HEK293 (cell line): ENCODE results near the gene TMEM141.

ENCODE experiments used
- CTCF ChIA-PET: fragments of 350-600 bp; formaldehyde crosslinking; extraction: SDS; loops from one replicate; lab custom pipeline; 2021; ENCODE audit warnings: antibody characterized with exemption; lab: Yijun Ruan, JAX
- POLR2A ChIA-PET: fragments of 300-600 bp; formaldehyde crosslinking; extraction: SDS; loops from one replicate; lab custom pipeline; 2020; ENCODE audit warnings: antibody characterized with exemption, inconsistent platforms; lab: Yijun Ruan, JAX
- H3K27ac ChIP-seq: fragments of 200-500 bp; sonication (Bioruptor generic); 2 replicates; pipeline ENCODE4 v1.5.1; 2014; ENCODE audit warnings: low read depth, low read length, control low read depth, inconsistent platforms; ENCODE audit errors: extremely low read depth
- H3K36me3 ChIP-seq, 2 experiments: fragments of 200-500 bp in 1 of 2; sonication (Bioruptor generic) in 1 of 2; 1 replicate in 1 of 2; 2 replicates in 1 of 2; pipeline ENCODE4 v1.5.1; 2014 to 2017; ENCODE audit warnings: inconsistent platforms in 2 of 2, low read length in 2 of 2; ENCODE audit not compliant: control insufficient read depth in 2 of 2, insufficient read depth in 1 of 2
- H3K4me1 ChIP-seq: fragments of 200-500 bp; sonication (Bioruptor generic); 2 replicates; pipeline ENCODE4 v1.5.1; 2014; ENCODE audit warnings: mild to moderate bottlenecking, low read length, inconsistent platforms; ENCODE audit not compliant: control insufficient read depth, insufficient read depth
- H3K4me3 ChIP-seq: 2 replicates; pipeline ENCODE4 v1.5.1; 2011; ENCODE audit warnings: low read depth, mild to moderate bottlenecking, control low read depth, low read length, moderate library complexity
- H3K9me3 ChIP-seq: fragments of 200-500 bp; sonication (Bioruptor generic); 2 replicates; pipeline ENCODE4 v1.5.1; 2014; ENCODE audit warnings: low read depth, low read length, inconsistent platforms; ENCODE audit not compliant: control insufficient read depth, insufficient read depth
- KLF1 ChIP-seq: fragments of 450-650 bp; formaldehyde crosslinking; IDR thresholded peaks from 2 replicates; pipeline ENCODE4 v1.5.1; 2016; ENCODE audit warnings: missing biosample characterization, missing genetic modification characterization
- KLF17 ChIP-seq: fragments of 450-650 bp; formaldehyde crosslinking; IDR thresholded peaks from 2 replicates; pipeline ENCODE4 v1.5.1; 2016; ENCODE audit warnings: missing biosample characterization, missing genetic modification characterization
- KLF8 ChIP-seq: fragments of 450-650 bp; formaldehyde crosslinking; IDR thresholded peaks from 2 replicates; pipeline ENCODE4 v1.5.1; 2016; ENCODE audit warnings: missing biosample characterization, missing genetic modification characterization
- MEIS1 ChIP-seq: sonication (generic); formaldehyde crosslinking; IDR thresholded peaks from 2 replicates; pipeline ENCODE4 v1.8.1; 2022; ENCODE audit warnings: missing genetic modification reagents, mild to moderate bottlenecking, borderline replicate concordance
- SALL2 ChIP-seq: fragments of 450-650 bp; formaldehyde crosslinking; IDR thresholded peaks from 2 replicates; pipeline ENCODE4 v1.5.0; 2017; ENCODE audit warnings: missing biosample characterization, mild to moderate bottlenecking, missing genetic modification characterization, borderline replicate concordance
- YY2 ChIP-seq: fragments of 450-650 bp; formaldehyde crosslinking; IDR thresholded peaks from 2 replicates; pipeline ENCODE4 v1.5.1; 2016; ENCODE audit warnings: missing biosample characterization, missing genetic modification characterization
- ZBTB48 ChIP-seq: fragments of 450-650 bp; formaldehyde crosslinking; IDR thresholded peaks from 2 replicates; pipeline ENCODE4 v1.5.1; 2016; ENCODE audit warnings: missing biosample characterization, missing genetic modification characterization
- ZEB2 ChIP-seq: fragments of 450-650 bp; formaldehyde crosslinking; IDR thresholded peaks from 2 replicates; pipeline ENCODE4 v1.5.1; 2016; ENCODE audit warnings: missing biosample characterization, missing genetic modification characterization
- ZFHX2 ChIP-seq: fragments of 450-650 bp; formaldehyde crosslinking; conservative IDR thresholded peaks from 2 replicates; pipeline ENCODE4 v1.5.1; 2016; ENCODE audit warnings: missing biosample characterization, missing genetic modification characterization
- ZNF121 ChIP-seq: fragments of 450-650 bp; formaldehyde crosslinking; IDR thresholded peaks from 2 replicates; pipeline ENCODE4 v1.5.1; 2016; ENCODE audit warnings: missing biosample characterization, missing genetic modification characterization
- ZNF132 ChIP-seq: fragments of 450-650 bp; formaldehyde crosslinking; IDR thresholded peaks from 2 replicates; pipeline ENCODE4 v1.5.1; 2017; ENCODE audit warnings: missing biosample characterization, missing genetic modification characterization, borderline replicate concordance
- ZNF146 ChIP-seq: fragments of 450-650 bp; formaldehyde crosslinking; IDR thresholded peaks from 2 replicates; pipeline ENCODE4 v1.5.1; 2016; ENCODE audit warnings: missing biosample characterization, missing genetic modification characterization
- ZNF175 ChIP-seq: fragments of 450-650 bp; formaldehyde crosslinking; IDR thresholded peaks from 2 replicates; pipeline ENCODE4 v1.5.1; 2016; ENCODE audit warnings: missing biosample characterization, missing genetic modification characterization
- ZNF2 ChIP-seq: fragments of 450-650 bp; formaldehyde crosslinking; IDR thresholded peaks from 2 replicates; pipeline ENCODE4 v1.5.1; 2016; ENCODE audit warnings: missing biosample characterization, missing genetic modification characterization
- ZNF223 ChIP-seq: fragments of 450-650 bp; formaldehyde crosslinking; IDR thresholded peaks from 2 replicates; pipeline ENCODE4 v1.5.1; 2016; ENCODE audit warnings: missing biosample characterization, missing genetic modification characterization
- ZNF239 ChIP-seq: fragments of 450-650 bp; formaldehyde crosslinking; IDR thresholded peaks from 2 replicates; pipeline ENCODE4 v1.5.1; 2016; ENCODE audit warnings: missing biosample characterization, missing genetic modification characterization
- ZNF341 ChIP-seq: fragments of 450-650 bp; formaldehyde crosslinking; IDR thresholded peaks from 2 replicates; pipeline ENCODE4; 2016; ENCODE audit warnings: low read depth, missing biosample characterization, missing genetic modification characterization
- ZNF423 ChIP-seq: fragments of 450-650 bp; formaldehyde crosslinking; IDR thresholded peaks from 2 replicates; pipeline ENCODE4 v1.5.1; 2016; ENCODE audit warnings: missing biosample characterization, missing genetic modification characterization
- ZNF48 ChIP-seq: fragments of 450-650 bp; formaldehyde crosslinking; IDR thresholded peaks from 2 replicates; pipeline ENCODE4 v1.5.1; 2016; ENCODE audit warnings: missing biosample characterization, missing genetic modification characterization
- ZNF548 ChIP-seq: fragments of 450-650 bp; formaldehyde crosslinking; IDR thresholded peaks from 2 replicates; pipeline ENCODE4 v1.5.1; 2016; ENCODE audit warnings: missing biosample characterization, missing genetic modification characterization
- ZNF549 ChIP-seq: fragments of 450-650 bp; IDR thresholded peaks from 2 replicates; pipeline ENCODE4 v1.5.1; 2018; ENCODE audit warnings: missing biosample characterization, missing genetic modification characterization, mild to moderate bottlenecking, inconsistent platforms, moderate library complexity
- ZNF561 ChIP-seq: fragments of 450-650 bp; IDR thresholded peaks from 2 replicates; pipeline ENCODE4 v1.5.1; 2018; ENCODE audit warnings: missing biosample characterization, missing genetic modification characterization, borderline replicate concordance
- ZNF596 ChIP-seq: fragments of 450-650 bp; IDR thresholded peaks from 2 replicates; pipeline ENCODE4 v1.5.0; 2018; ENCODE audit warnings: missing biosample characterization, mild to moderate bottlenecking, missing genetic modification characterization, moderate library complexity
- ZNF623 ChIP-seq: fragments of 450-650 bp; formaldehyde crosslinking; IDR thresholded peaks from 2 replicates; pipeline ENCODE4 v1.5.1; 2016; ENCODE audit warnings: missing biosample characterization, missing genetic modification characterization
- ZNF624 ChIP-seq: fragments of 450-650 bp; formaldehyde crosslinking; IDR thresholded peaks from 2 replicates; pipeline ENCODE4 v1.5.1; 2017; ENCODE audit warnings: missing biosample characterization, missing genetic modification characterization
- ZNF654 ChIP-seq: fragments of 450-650 bp; formaldehyde crosslinking; IDR thresholded peaks from 2 replicates; pipeline ENCODE4 v1.5.1; 2016; ENCODE audit warnings: low read depth, missing biosample characterization, missing genetic modification characterization
- ZNF670 ChIP-seq: fragments of 450-650 bp; formaldehyde crosslinking; IDR thresholded peaks from 2 replicates; pipeline ENCODE4 v1.5.1; 2016; ENCODE audit warnings: missing biosample characterization, missing genetic modification characterization, low read depth
- ZNF768 ChIP-seq: fragments of 450-650 bp; formaldehyde crosslinking; IDR thresholded peaks from 2 replicates; pipeline ENCODE4 v1.5.1; 2018; ENCODE audit warnings: missing biosample characterization, mild to moderate bottlenecking, missing genetic modification characterization
- ZNF777 ChIP-seq: fragments of 450-650 bp; formaldehyde crosslinking; IDR thresholded peaks from 2 replicates; pipeline ENCODE4 v1.5.1; 2017; ENCODE audit warnings: missing biosample characterization, missing genetic modification characterization, borderline replicate concordance
- ZNF785 ChIP-seq: fragments of 450-650 bp; formaldehyde crosslinking; IDR thresholded peaks from 2 replicates; pipeline ENCODE4 v1.5.1; 2016; ENCODE audit warnings: missing biosample characterization, missing genetic modification characterization
- TF ChIP-seq, protein P1 (sequence below): fragments of 450-650 bp; formaldehyde crosslinking; IDR thresholded peaks from 2 replicates; pipeline ENCODE4 v1.5.1; 2016; ENCODE audit warnings: missing biosample characterization, missing genetic modification characterization, low read depth

The TMEM141 gene

GRCh38 chr9:136806631-136807201, 15.6 kb downstream of the TMEM141 start:
- H3K9me3 ChIP-seq = no peaks in the 10 kb centered on the region
- TF ChIP-seq ZNF654 (tag by site-specific recombination) = no peak
- TF ChIP-seq ZNF121 (tag by site-specific recombination) = no peak
- no peak for TF ChIP-seq ZNF48 (tag by site-specific recombination)
- TF ChIP-seq ZNF132 (tag by site-specific recombination) = no peak
- TF ChIP-seq ZNF624 (tag by site-specific recombination) = no peak
- no peak for TF ChIP-seq ZNF777 (tag by site-specific recombination)
- no peak for TF ChIP-seq SALL2 (tag by site-specific recombination)
- TF ChIP-seq ZNF146 (tag by site-specific recombination) = no peak
- no peak for TF ChIP-seq ZNF670
- TF ChIP-seq ZNF423 = no peak
- no peak for TF ChIP-seq ZNF785 (tag by site-specific recombination)
- TF ChIP-seq ZNF596 = no peak
- TF ChIP-seq YY2 (tag by site-specific recombination) = no peak
- TF ChIP-seq ZNF175 (tag by site-specific recombination) = no peak
- no peak overlapping the region; the same call in 1 of the 2 replicates for H3K27ac ChIP-seq
- CTCF ChIA-PET = interaction anchor here (1.2 to 2.6 kb wide), 3 partner anchors 14 to 48 kb away, joined by 4 to 18 read pairs (median 10); partner anchors contain the start of gene AJM1
- peak overlapping the region; percentile 84; the same call in 1 of the 2 replicates for H3K4me3 ChIP-seq
- peaks cover 7% of the 10 kb centered on the region; the same call in 1 of the 2 replicates for H3K4me1 ChIP-seq
- peaks cover 7 to 26% of the 10 kb centered on the region in 2 experiments for H3K36me3 ChIP-seq
- POLR2A ChIA-PET = interaction anchor here (0.7 to 3.3 kb wide), 11 partner anchors 9 to 264 kb away, joined by 3 to 15 read pairs (median 4); partner anchors contain the start of genes AJM1, SAPCD2 and TRAF2

GRCh38 chr9:136807281-136808074, 16.3 kb downstream of the TMEM141 start, which contains the start of gene RABL6:
Gene RABL6, plus strand, starts transcription at chr9:136807948. Its CDS starts 249 bp downstream, at chr9:136808197.
- POLR2A ChIA-PET = interaction anchor here (0.6 to 3.3 kb wide), 9 partner anchors 10 to 79 kb away, joined by 3 to 15 read pairs (median 6); partner anchors contain the start of genes AJM1 and TRAF2
- Histone ChIP-seq H3K36me3 (peaks cover 11 to 31% of the 10 kb centered on the region in 2 experiments), H3K9me3 (no peaks in the 10 kb centered on the region), H3K27ac (peak within 1 kb of the TSS; percentile 96), H3K4me1 (peaks cover 7% of the 10 kb centered on the region; the same call in 1 of the 2 replicates), H3K4me3 (peak within 1 kb of the TSS; percentile 84)
- CTCF ChIA-PET = interaction anchor here (0.5 to 2.6 kb wide), 5 partner anchors 15 to 465 kb away, joined by 3 to 18 read pairs (median 4); partner anchors contain the start of gene AJM1
- TF ChIP-seq ZNF223 (tag by site-specific recombination) (0 out of 2 replicates have a peak, but pooled peaks have one; percentile 29), ZNF623 (tag by site-specific recombination) (0 out of 2 replicates have a peak, but pooled peaks have one; percentile 8), ZNF423 (no peak), KLF1 (peak; percentile 90), ZNF548 (tag by site-specific recombination) (no peak), ZEB2 (tag by site-specific recombination) (peak; percentile 72; the same call in 1 of the 2 replicates), ZFHX2 (peak; percentile 68), ZNF549 (tag by site-specific recombination) (no peak), ZNF239 (tag by site-specific recombination) (no peak), ZBTB48 (tag by site-specific recombination) (peak; percentile 42; the same call in 1 of the 2 replicates), ZNF341 (tag by site-specific recombination) (peak; percentile 68), ZNF2 (tag by site-specific recombination) (peak; percentile 73), KLF8 (tag by site-specific recombination) (peak; percentile 54), ZNF596 (no peak), ZNF768 (tag by site-specific recombination) (no peak), MEIS1 (no peak), KLF17 (tag by site-specific recombination) (peak; percentile 71; the same call in 1 of the 2 replicates), ZNF561 (tag by site-specific recombination) (peak; percentile 58; the same call in 1 of the 2 replicates)
- TF ChIP-seq, protein P1, sequence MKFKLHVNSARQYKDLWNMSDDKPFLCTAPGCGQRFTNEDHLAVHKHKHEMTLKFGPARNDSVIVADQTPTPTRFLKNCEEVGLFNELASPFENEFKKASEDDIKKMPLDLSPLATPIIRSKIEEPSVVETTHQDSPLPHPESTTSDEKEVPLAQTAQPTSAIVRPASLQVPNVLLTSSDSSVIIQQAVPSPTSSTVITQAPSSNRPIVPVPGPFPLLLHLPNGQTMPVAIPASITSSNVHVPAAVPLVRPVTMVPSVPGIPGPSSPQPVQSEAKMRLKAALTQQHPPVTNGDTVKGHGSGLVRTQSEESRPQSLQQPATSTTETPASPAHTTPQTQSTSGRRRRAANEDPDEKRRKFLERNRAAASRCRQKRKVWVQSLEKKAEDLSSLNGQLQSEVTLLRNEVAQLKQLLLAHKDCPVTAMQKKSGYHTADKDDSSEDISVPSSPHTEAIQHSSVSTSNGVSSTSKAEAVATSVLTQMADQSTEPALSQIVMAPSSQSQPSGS (tag by site-specific recombination) = no peak
